Breast epithelium (tissue), 3 donors: ENCODE data around the gene CNNM2.

Source experiments
- POLR2A ChIP-seq: fragments of 450-650 bp; IDR thresholded peaks from one replicate; pipeline ENCODE4 v1.6.1; 2016; ENCODE audit warnings: antibody characterized with exemption, mild to moderate bottlenecking, moderate library complexity
- TF ChIP-seq, protein P1 (sequence below), 3 donors: fragments of 450-650 bp; IDR thresholded peaks; one replicate each; pipeline ENCODE4 v1.5.1; 2016 to 2017; ENCODE audit warnings: antibody characterized with exemption in 3 of 3, mild to moderate bottlenecking in 3 of 3, moderate library complexity in 3 of 3

DNA sequence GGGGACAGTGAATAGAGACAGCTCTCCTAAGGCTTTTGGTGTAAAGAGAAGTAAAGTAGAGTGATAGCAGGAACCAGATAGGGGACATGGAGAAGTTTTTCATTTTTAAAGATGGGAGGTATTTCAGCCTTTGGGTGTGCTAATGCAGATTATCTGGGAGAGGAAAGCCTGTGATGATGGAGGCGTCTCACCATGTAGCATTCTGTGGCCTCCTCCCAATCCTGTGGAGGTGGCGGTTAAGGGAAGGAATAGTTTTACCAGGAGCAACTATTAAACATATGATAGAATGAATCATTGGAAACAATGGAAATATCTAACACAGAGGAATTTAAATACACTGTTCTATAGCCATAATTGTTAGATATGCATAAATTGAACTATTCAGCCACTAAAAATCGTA, 101.3 kb downstream of the CNNM2 start:
- TF ChIP-seq, protein P1, sequence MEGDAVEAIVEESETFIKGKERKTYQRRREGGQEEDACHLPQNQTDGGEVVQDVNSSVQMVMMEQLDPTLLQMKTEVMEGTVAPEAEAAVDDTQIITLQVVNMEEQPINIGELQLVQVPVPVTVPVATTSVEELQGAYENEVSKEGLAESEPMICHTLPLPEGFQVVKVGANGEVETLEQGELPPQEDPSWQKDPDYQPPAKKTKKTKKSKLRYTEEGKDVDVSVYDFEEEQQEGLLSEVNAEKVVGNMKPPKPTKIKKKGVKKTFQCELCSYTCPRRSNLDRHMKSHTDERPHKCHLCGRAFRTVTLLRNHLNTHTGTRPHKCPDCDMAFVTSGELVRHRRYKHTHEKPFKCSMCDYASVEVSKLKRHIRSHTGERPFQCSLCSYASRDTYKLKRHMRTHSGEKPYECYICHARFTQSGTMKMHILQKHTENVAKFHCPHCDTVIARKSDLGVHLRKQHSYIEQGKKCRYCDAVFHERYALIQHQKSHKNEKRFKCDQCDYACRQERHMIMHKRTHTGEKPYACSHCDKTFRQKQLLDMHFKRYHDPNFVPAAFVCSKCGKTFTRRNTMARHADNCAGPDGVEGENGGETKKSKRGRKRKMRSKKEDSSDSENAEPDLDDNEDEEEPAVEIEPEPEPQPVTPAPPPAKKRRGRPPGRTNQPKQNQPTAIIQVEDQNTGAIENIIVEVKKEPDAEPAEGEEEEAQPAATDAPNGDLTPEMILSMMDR (IDR thresholded peaks at IDR 0.05): no peak
- TF ChIP-seq POLR2A: no peak
